Measurements from ENCODE around the gene RSPO3.
"Not testable (repeated sequence)": the region's sequence is repeated elsewhere in the genome, so short reads cannot be mapped to it uniquely, and the experiment has no call there.

RSPO3 gene

GRCh38 chr6:127212376-127212775, 93.9 kb downstream of the RSPO3 start:
- Histone ChIP-seq H4K20me1 (ENCODE audit: insufficient read depth, low read length) (no peaks in the 10 kb centered on the region), H3K9ac (ENCODE audit: low read length) (no peak overlapping the region), H3K27me3 (ENCODE audit: insufficient read depth, low read length) (no peaks in the 10 kb centered on the region), H3K4me2 (ENCODE audit: low read length) (no peak overlapping the region), H3K9me2 (ENCODE audit: low read depth, low read length) (no peaks in the 10 kb centered on the region), H3K4me1 (ENCODE audit: insufficient read depth, low read length, severe bottlenecking) (no peaks in the 10 kb centered on the region), H3K79me2 (ENCODE audit: insufficient read depth, low read length) (no peaks in the 10 kb centered on the region), H3F3A (ENCODE audit: insufficient read depth, low read length) (no peaks in the 10 kb centered on the region), H3K36me3 (ENCODE audit: insufficient read depth, low read length) (no peaks in the 10 kb centered on the region), H3K4me3 (ENCODE audit: low read depth, low read length, poor library complexity, severe bottlenecking) (no peak overlapping the region), H2AFZ (ENCODE audit: low read length) (no peak overlapping the region), H3K9me3 (ENCODE audit: low read length) (no peaks in the 10 kb centered on the region), H3K27ac (ENCODE audit: low read depth, low read length, poor library complexity, severe bottlenecking) (no peak overlapping the region)
- no peak for TF ChIP-seq EZH2 (IDR thresholded peaks at IDR 0.05; ENCODE audit: borderline replicate concordance, low read length)
- TF ChIP-seq, protein P1, sequence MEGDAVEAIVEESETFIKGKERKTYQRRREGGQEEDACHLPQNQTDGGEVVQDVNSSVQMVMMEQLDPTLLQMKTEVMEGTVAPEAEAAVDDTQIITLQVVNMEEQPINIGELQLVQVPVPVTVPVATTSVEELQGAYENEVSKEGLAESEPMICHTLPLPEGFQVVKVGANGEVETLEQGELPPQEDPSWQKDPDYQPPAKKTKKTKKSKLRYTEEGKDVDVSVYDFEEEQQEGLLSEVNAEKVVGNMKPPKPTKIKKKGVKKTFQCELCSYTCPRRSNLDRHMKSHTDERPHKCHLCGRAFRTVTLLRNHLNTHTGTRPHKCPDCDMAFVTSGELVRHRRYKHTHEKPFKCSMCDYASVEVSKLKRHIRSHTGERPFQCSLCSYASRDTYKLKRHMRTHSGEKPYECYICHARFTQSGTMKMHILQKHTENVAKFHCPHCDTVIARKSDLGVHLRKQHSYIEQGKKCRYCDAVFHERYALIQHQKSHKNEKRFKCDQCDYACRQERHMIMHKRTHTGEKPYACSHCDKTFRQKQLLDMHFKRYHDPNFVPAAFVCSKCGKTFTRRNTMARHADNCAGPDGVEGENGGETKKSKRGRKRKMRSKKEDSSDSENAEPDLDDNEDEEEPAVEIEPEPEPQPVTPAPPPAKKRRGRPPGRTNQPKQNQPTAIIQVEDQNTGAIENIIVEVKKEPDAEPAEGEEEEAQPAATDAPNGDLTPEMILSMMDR (IDR thresholded peaks at IDR 0.05; ENCODE audit: low read length), result no peak

GRCh38 chr6:127214032-127214431, 95.6 kb downstream of the RSPO3 start:
- H3K9ac ChIP-seq (ENCODE audit: low read length); H3K79me2 ChIP-seq (ENCODE audit: insufficient read depth, low read length); H3K9me3 ChIP-seq (ENCODE audit: low read length); H2AFZ ChIP-seq (ENCODE audit: low read length); H3F3A ChIP-seq (ENCODE audit: insufficient read depth, low read length); H4K20me1 ChIP-seq (ENCODE audit: insufficient read depth, low read length); H3K36me3 ChIP-seq (ENCODE audit: insufficient read depth, low read length); H3K27ac ChIP-seq (ENCODE audit: low read depth, low read length, poor library complexity, severe bottlenecking); H3K9me2 ChIP-seq (ENCODE audit: low read depth, low read length); H3K27me3 ChIP-seq (ENCODE audit: insufficient read depth, low read length); H3K4me3 ChIP-seq (ENCODE audit: low read depth, low read length, poor library complexity, severe bottlenecking); H3K4me1 ChIP-seq (ENCODE audit: insufficient read depth, low read length, severe bottlenecking); H3K4me2 ChIP-seq (ENCODE audit: low read length): not testable (repeated sequence)

GRCh38 chr6:127214531-127214930, 96.1 kb downstream of the RSPO3 start:
- not testable (repeated sequence) for H3K9ac ChIP-seq (ENCODE audit: low read length); H4K20me1 ChIP-seq (ENCODE audit: insufficient read depth, low read length); H3K36me3 ChIP-seq (ENCODE audit: insufficient read depth, low read length); H3K4me2 ChIP-seq (ENCODE audit: low read length); H3K4me1 ChIP-seq (ENCODE audit: insufficient read depth, low read length, severe bottlenecking); H3K27ac ChIP-seq (ENCODE audit: low read depth, low read length, poor library complexity, severe bottlenecking); H3F3A ChIP-seq (ENCODE audit: insufficient read depth, low read length); H3K79me2 ChIP-seq (ENCODE audit: insufficient read depth, low read length); H3K9me3 ChIP-seq (ENCODE audit: low read length); H3K27me3 ChIP-seq (ENCODE audit: insufficient read depth, low read length); H3K9me2 ChIP-seq (ENCODE audit: low read depth, low read length); H2AFZ ChIP-seq (ENCODE audit: low read length); H3K4me3 ChIP-seq (ENCODE audit: low read depth, low read length, poor library complexity, severe bottlenecking)

DNA sequence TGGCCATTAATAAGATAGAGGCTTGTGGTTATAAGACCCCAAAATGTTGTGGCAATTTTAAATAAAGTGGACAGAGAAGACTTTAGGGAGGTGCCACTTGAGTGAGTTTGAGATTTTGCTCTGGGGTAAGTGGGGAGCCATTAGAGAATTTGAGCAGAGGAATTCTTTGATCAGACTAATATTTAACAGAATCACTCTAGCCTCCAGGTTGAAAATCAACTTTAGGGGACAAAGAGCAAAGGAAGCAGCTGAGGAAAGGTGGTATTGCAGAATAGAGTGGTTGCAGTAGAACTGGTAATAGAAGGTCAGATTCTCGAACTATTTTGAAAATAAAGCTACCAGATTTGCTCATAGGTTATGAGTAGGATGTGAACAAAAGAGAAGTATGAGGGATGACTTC, 97.5 kb downstream of the RSPO3 start:
- Histone ChIP-seq H3K36me3 (ENCODE audit: insufficient read depth, low read length) (no peaks in the 10 kb centered on the region), H3K9me2 (ENCODE audit: low read depth, low read length) (no peaks in the 10 kb centered on the region), H3K4me3 (ENCODE audit: low read depth, low read length, poor library complexity, severe bottlenecking) (no peak overlapping the region), H3K9me3 (ENCODE audit: low read length) (no peaks in the 10 kb centered on the region), H3K4me1 (ENCODE audit: insufficient read depth, low read length, severe bottlenecking) (no peaks in the 10 kb centered on the region), H4K20me1 (ENCODE audit: insufficient read depth, low read length) (no peaks in the 10 kb centered on the region), H3K79me2 (ENCODE audit: insufficient read depth, low read length) (no peaks in the 10 kb centered on the region), H2AFZ (ENCODE audit: low read length) (no peak overlapping the region), H3K27ac (ENCODE audit: low read depth, low read length, poor library complexity, severe bottlenecking) (no peak overlapping the region), H3F3A (ENCODE audit: insufficient read depth, low read length) (no peaks in the 10 kb centered on the region), H3K27me3 (ENCODE audit: insufficient read depth, low read length) (no peaks in the 10 kb centered on the region), H3K4me2 (ENCODE audit: low read length) (no peak overlapping the region), H3K9ac (ENCODE audit: low read length) (no peak overlapping the region)
- TF ChIP-seq EZH2 (IDR thresholded peaks at IDR 0.05; ENCODE audit: borderline replicate concordance, low read length), result no peak
- TF ChIP-seq, protein P1 (IDR thresholded peaks at IDR 0.05; ENCODE audit: low read length), result no peak
